Small intestine (tissue), 7 donors: ENCODE results near the gene GLMN. TPM values are rescaled to one million over a fixed set of nuclear protein-coding genes. Genes with fewer than 3 reads are reported as not detected.

Source experiments
- DNase-seq, 2 donors: peaks; one replicate each; pipeline versions ENCODE4 v3.0.0 to v3.0.0-alpha.2; 2013
- FAIRE-seq: peaks from 2 replicates; lab custom pipeline; 2012; peaks lifted over from hg19 to GRCh38; lab: Jason Lieb, UNC
- H3K27ac ChIP-seq, 3 donors: one replicate each; pipeline ENCODE4 v1.5.1; 2013; ENCODE audit warnings: low read length in 2 of 3, mild to moderate bottlenecking in 2 of 3, control low read depth in 1 of 3, inconsistent platforms in 1 of 3, low read depth in 1 of 3, moderate library complexity in 1 of 3
- H3K27me3 ChIP-seq, 3 donors: one replicate each; pipeline ENCODE4 v1.6.1; 2013; ENCODE audit warnings: low read length in 3 of 3, inconsistent platforms in 1 of 3; ENCODE audit not compliant: control insufficient read depth in 3 of 3, insufficient read depth in 3 of 3
- H3K36me3 ChIP-seq, 3 donors: one replicate each; pipeline ENCODE4 v1.6.1; 2013; ENCODE audit warnings: low read length in 3 of 3, inconsistent platforms in 1 of 3, low read depth in 1 of 3, mild to moderate bottlenecking in 1 of 3, moderate library complexity in 1 of 3; ENCODE audit not compliant: control insufficient read depth in 3 of 3, insufficient read depth in 2 of 3
- H3K4me1 ChIP-seq, 3 donors: one replicate each; pipeline ENCODE4 v1.6.1; 2013; ENCODE audit warnings: low read length in 2 of 3, inconsistent platforms in 1 of 3, low read depth in 1 of 3, mild to moderate bottlenecking in 1 of 3, moderate library complexity in 1 of 3; ENCODE audit not compliant: control insufficient read depth in 3 of 3, insufficient read depth in 2 of 3
- H3K4me3 ChIP-seq, 3 donors: one replicate each; pipeline ENCODE4 v1.5.1; 2013; ENCODE audit warnings: low read length in 3 of 3, control low read depth in 1 of 3, inconsistent platforms in 1 of 3, low read depth in 1 of 3, mild to moderate bottlenecking in 1 of 3, moderate library complexity in 1 of 3
- H3K9me3 ChIP-seq, 2 donors: one replicate each; pipeline ENCODE4 v1.6.1; 2013; ENCODE audit warnings: low read depth in 1 of 2, low read length in 1 of 2; ENCODE audit not compliant: control insufficient read depth in 2 of 2, insufficient read depth in 1 of 2
- WGBS, 3 donors: extraction: QIAGEN DNeasy Blood & Tissue Kit; methylation state at CpG; one replicate each; pipeline ENCODE4 v1.1.7; 2013; 5-methylcytosine and 5-hydroxymethylcytosine counted together
- polyA plus RNA-seq, 4 donors: library from polyadenylated mRNA; stranded (reverse) in 3 of 4; unstranded in 1 of 4; fragments of 200-250 nt in 3 of 4; fragments of 120-200 nt in 1 of 4; gene quantifications; one replicate each; pipeline versions ENCODE4 v1.2.1 to v1.2.3, GENCODE V29; 2013
- donor health status: healthy with polysubstance abuse.
- donor health status: control.
- donor health status: control.
- donor health status: Bipolar disorder and iron deficiency.
- donor health status: healthy.

Gene GLMN
- polyA plus RNA-seq, 4 donors, result 3.0 to 15.2 (median 6.4) TPM

DNA sequence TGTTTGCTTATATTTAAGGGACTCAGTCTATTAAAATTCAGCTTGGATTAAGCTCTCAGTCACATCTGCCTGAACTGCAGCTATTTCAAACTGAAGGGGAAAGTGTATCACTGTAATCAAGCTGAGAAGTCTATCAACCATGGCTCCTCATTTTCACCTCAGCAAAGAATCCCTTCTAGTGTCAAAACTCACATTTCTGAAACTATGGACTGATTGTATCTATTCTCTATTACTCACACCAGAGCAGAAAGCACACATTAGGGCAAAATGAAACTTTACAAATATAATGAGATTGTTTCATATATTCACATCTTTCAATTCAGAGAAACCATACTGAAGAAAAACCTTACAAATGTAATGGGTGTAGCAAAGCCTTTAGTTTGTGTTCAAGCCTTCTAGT lies 95.7 kb downstream of the GLMN start:
- peaks cover 0 to 2% of the 10 kb centered on the region in 2 donors for H3K9me3 ChIP-seq
- H3K36me3 ChIP-seq, result no peaks in the 10 kb centered on the region
- no peak for DNase-seq
- no peak for FAIRE-seq
- no peaks in the 10 kb centered on the region for H3K27me3 ChIP-seq
- no peak overlapping the region for H3K4me3 ChIP-seq
- H3K4me1 ChIP-seq, result no peaks in the 10 kb centered on the region
- no peak overlapping the region for H3K27ac ChIP-seq

DNA sequence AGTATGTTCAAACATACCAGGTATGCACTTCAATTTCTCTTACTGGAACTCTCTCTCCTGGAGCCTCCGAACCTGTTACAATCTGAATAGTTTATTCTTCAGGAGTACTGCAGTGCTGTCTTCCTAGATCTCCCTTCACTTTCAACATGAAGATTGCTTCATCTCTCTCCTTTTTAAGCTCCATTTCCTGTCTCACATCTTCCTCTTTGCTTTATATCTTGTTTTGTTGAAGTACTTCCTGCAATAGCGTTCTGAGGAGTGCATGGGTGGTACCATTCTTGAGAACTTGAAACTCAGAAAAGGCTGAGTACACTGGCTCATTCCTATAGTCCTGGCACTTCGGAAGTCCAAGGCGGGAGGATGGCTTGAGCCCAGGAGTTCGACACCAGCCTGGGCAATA lies 96.8 kb downstream of the GLMN start:
- DNase-seq, result no peak
- no peak overlapping the region for H3K27ac ChIP-seq
- WGBS, 3 donors, result 74 to 84% (median 77%) methylated on average over 5 of the region's 5 CpGs
- no peaks in the 10 kb centered on the region for H3K36me3 ChIP-seq
- no peak for FAIRE-seq
- no peaks in the 10 kb centered on the region for H3K4me1 ChIP-seq
- H3K9me3 ChIP-seq, result peaks cover 0 to 2% of the 10 kb centered on the region in 2 donors
- no peak overlapping the region for H3K4me3 ChIP-seq
- H3K27me3 ChIP-seq, result no peaks in the 10 kb centered on the region

Other genes with a start within 250 kb of the GLMN start
- gene SETSIP, start 223.6 kb downstream of the GLMN start, polyA plus RNA-seq, result under 1 TPM in 1 of 4 donors, not detected in 3; 0.09 TPM
- 1 to 10 TPM in 3 of 4 donors, under 1 TPM in 1; 0.27 to 9.8 (median 2.1) TPM for gene BTBD8, start 218.6 kb downstream of the GLMN start, polyA plus RNA-seq
- gene C1orf146, start 81.1 kb downstream of the GLMN start, polyA plus RNA-seq, result not detected
- gene RPAP2, start 72 bp upstream of the GLMN start, polyA plus RNA-seq, result 10 to 100 TPM in 2 of 4 donors, 1 to 10 TPM in 2; 2.2 to 25.9 (median 10.7) TPM
- gene GFI1, start 187.9 kb upstream of the GLMN start, polyA plus RNA-seq, result 1 to 10 TPM; 2.5 to 6.5 (median 2.8) TPM